ENCODE data around the gene NADSYN1.

- TF ChIP-seq, protein P1, sequence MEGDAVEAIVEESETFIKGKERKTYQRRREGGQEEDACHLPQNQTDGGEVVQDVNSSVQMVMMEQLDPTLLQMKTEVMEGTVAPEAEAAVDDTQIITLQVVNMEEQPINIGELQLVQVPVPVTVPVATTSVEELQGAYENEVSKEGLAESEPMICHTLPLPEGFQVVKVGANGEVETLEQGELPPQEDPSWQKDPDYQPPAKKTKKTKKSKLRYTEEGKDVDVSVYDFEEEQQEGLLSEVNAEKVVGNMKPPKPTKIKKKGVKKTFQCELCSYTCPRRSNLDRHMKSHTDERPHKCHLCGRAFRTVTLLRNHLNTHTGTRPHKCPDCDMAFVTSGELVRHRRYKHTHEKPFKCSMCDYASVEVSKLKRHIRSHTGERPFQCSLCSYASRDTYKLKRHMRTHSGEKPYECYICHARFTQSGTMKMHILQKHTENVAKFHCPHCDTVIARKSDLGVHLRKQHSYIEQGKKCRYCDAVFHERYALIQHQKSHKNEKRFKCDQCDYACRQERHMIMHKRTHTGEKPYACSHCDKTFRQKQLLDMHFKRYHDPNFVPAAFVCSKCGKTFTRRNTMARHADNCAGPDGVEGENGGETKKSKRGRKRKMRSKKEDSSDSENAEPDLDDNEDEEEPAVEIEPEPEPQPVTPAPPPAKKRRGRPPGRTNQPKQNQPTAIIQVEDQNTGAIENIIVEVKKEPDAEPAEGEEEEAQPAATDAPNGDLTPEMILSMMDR (conservative IDR thresholded peaks at IDR 0.05 in 1 of 2, IDR thresholded peaks at IDR 0.05 in 1 of 2; ENCODE audit: low read depth in 1 of 2, low read length in 2 of 2) = no peak
- no peak for TF ChIP-seq EZH2 (IDR thresholded peaks at IDR 0.05; ENCODE audit: low read length, missing control alignments)
These were observed 5.2 kb upstream of the NADSYN1 start for GRCh38 chr11:71447791-71448256.

All from fibroblast of lung (primary cell).